GM18909 (cell line): ENCODE measurements around the gene SPRR4.
"Not testable (repeated sequence)": the region's sequence is repeated elsewhere in the genome, so short reads cannot be mapped to it uniquely, and the experiment has no call there.

Experiments used
- ATAC-seq: cut with Tn5 transposase; IDR thresholded peaks from one replicate; pipeline ENCODE4 v1.9.1; 2021; ENCODE audit warnings: mild to moderate bottlenecking; ENCODE audit not compliant: unreplicated experiment, poor library complexity

Gene SPRR4

DNA sequence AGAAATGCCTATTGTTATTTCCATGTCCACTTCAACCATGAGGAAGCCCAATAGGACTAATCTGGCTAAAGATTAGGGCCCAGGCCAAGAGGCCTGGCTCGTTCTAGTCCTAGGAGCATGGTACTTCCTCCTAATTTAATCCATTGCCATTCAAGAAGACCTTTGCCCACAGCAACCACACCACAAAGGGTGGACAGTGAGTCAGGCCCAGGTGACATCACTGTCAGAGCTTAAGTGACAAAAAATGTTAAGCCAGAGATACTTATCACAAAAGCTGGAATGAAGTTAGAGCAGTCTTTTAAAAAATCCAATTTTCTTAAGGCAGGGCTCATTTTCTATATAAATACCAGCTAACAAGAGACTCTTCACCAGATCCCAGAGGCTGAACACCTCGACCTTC lies 30.9 kb downstream of the SPRR4 start, which contains the start of gene SPRR3:
TSS of gene SPRR3 (plus strand) at position 368 of the 400 bp plus-strand sequence. CDS start 1,272 bp downstream, outside the sequence.
- ATAC-seq = no peak

GRCh38 chr1:153011235-153011758 lies 40.8 kb downstream of the SPRR4 start:
- ATAC-seq = not testable (repeated sequence)

GRCh38 chr1:153021829-153022228 lies 51.4 kb downstream of the SPRR4 start:
- ATAC-seq = not testable (repeated sequence)
